Eye (tissue), 1 donor: Measurements from ENCODE around the gene YIF1A.
"Not testable (repeated sequence)": the region's sequence is repeated elsewhere in the genome, so short reads cannot be mapped to it uniquely, and the experiment has no call there.

Experiments
- DNase-seq: peaks from one replicate; pipeline ENCODE4 v3.0.0-alpha.2; 2015

The YIF1A gene

GRCh38 chr11:66310803-66311440, 22.0 kb upstream of the YIF1A start:
- not testable (repeated sequence) for DNase-seq

DNA sequence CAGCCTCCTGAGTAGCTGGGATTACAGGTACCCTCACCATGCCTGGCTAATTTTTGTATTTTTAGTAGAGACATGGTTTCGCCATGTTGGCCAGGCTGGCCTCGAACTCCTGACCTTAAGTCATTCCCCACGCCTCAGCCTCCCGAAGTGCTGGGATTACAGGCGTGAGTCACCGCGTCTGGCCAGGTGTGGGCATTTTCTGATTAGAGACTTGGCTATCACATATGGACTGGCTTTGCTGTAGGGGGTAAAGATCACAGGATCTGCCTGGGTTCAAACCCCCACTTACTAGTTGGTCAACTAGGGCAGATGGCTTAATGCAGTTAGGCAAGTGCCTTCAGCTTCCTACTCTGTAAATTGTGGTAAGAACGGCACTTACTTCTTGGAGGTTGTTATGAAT, 21.4 kb upstream of the YIF1A start:
- DNase-seq: no peak

DNA sequence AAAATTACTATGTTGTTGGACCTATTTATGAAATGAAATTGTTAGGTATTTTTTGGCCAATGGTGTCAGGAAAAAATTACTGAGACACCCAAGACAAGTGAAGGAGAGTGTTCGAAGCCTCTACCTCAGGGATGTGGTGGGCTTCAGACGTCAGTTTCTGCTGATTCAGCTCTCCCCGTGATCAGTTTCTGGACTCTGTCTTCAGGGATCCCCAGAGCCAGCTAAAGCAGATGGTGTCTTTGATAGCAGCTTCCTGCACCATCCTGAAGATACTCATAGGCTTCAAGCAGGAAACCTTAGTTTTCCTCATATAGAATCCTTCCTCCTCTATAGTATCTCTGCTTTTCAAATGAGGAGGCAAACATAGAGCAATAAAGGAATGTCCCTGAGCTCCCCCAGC, 20.5 kb upstream of the YIF1A start:
- no peak for DNase-seq

DNA sequence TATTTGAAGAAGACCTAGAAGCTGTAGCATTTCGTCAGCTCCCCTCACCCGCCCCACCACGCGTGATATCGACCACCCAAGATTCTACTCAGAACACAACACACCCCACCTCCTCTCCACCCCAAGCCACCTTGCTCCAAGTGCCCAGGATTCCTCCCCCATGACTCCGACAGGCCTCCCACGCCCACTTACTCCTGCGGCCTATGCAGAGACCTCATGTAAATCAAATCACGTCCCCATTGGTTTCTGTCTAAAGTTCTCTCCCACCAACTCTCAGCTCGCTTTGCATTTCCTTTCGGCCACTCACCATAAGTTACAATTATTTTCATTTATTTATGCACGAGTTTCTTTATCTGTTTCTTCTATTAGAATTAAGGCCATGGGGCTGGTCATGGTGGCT, 13.7 kb upstream of the YIF1A start:
- no peak for DNase-seq

DNA sequence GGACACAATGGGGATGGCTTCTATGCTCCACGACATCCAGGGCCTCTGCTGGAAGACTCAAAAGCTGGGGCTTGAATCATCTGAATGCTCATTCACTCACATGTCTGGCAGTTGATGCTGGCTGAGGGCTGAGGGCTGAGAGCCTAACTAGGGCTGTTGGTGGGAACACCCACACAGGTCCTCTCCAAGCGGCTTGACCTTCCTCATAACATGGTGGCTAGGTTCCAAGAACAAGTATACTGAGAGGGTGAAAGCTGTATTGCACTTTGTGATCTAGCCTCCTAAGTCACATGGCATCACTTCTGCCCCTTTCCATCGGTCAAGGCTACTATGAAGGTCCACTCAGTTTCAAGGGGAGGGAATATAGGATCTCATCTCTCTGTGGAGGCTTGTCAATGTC, 10.2 kb upstream of the YIF1A start:
- DNase-seq: no peak

DNA sequence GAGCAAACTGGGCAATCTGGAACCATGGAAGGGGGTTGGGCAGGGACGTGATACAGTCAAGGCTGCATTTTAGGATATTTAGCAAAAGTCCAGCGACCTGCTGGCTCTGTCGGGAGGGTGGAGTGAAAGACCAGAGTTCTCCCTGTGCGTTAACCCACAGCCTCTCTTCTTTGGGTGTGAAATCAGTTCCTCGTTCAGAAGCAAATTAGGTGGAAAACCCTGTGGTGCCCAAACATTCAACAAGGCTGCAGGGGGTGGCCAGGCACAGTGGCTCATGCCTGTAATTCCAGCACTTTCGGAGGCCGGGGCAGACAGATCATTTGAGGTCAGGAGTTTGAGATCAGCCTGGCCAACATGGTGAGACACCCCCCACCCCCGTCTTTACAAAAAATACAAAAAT, 8.7 kb upstream of the YIF1A start:
- DNase-seq: no peak

- DNase-seq: no peak
Observed at GRCh38 chr11:66294626-66295620, 6.0 kb upstream of the YIF1A start.

GRCh38 chr11:66293777-66294625, 5.1 kb upstream of the YIF1A start:
- DNase-seq: no peak

- DNase-seq: no peak
Observed at GRCh38 chr11:66293352-66293751, 4.4 kb upstream of the YIF1A start.

DNA sequence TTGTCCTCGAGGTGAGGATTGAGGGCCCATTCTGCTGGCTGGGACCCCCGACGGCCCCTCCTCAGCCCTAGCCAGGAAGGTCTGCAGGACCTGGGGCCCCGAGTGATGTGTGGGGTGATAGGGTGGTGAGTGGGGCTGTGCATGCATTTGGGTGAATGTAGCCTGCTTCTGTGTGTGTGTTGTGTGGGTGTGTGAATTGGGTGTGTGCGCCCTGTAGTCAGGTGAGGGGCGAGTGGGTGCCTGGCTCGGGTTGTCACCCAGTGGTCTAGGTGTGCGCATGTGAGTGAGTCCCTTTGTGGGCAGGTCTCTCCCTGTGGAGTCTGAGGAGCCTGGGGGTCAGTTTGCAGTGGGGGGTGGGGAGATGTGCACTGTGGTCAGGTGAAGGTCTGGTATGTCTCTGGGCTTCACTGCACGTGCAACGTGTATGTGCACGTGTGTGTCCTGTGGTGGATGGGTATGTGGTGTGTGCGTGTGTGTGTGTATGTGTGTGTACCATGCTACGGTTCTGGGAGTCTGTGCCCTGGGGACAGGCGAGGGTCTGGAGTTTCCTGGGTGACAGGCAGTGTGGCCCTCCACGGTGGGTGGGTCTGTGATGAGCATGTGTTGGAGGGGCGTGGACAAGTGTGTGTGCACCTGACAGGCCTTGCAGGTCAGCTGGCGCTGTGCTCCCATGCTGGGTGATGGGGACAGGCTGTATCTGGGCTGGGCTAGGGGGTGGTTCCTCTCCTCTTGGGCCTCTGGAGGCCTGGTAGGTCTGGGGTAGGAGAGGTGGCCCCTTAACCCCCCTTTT, 3.8 kb upstream of the YIF1A start:
- no peak for DNase-seq

- no peak for DNase-seq
Observed at GRCh38 chr11:66291706-66292542, 3.0 kb upstream of the YIF1A start, which contains the start of gene TMEM151A. Gene TMEM151A (plus strand): TSS chr11:66291894. CDS start chr11:66292014, 120 bp downstream.

- DNase-seq: no peak
Observed at GRCh38 chr11:66291303-66291705, 2.4 kb upstream of the YIF1A start.

DNA sequence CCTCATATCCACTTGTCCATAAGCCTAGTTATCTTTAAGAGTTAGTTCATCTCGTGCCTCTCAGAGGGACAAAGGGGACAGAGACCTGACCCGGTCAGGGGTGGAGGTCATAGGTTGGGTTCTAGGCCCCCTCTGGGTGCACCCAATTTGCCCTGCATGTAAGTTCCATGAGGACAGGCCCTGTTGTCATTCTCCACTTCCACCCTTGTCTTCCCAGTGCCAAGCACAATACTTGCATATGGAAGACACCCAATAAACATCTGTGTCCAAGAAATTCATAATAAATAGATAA, 1.3 kb upstream of the YIF1A start:
- DNase-seq: no peak

DNA sequence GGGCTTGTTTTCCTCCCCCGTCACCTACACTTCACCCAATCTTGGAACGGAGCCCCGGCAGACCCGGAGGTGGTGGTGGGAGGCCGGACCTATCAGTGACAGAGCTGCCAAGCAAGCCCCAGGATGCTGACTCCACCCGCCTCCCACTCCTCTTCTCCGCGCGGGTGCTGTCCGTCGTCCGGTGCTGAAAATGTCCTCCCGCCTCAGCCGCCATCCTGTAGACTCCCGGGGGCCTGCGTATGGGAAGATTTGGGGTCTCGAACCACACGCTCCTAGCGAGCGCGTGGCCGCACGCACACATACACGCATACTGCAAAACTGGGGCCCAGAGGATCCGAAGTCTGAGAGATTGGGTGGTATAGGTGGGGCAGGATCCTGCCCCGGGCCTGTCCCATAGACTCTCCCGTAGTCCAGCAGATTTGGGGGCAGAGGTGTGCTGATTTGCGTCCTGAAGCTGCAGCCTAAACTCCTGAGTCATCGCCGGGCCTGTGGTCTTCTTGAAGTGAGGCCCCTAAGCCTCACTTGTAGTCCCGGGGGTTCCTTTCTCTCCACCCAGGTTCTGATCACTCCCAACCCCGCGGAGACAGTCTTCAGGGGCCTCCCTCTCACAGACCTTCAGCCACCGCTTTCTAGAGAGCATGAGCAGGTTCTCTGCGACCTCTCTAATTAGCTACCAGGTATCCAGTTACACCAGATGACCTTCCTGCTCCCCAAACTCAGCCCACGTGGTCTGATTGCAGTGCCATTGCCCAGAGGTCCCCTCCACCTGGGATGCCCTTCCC, 796 bp upstream of the YIF1A start:
- no peak for DNase-seq

DNA sequence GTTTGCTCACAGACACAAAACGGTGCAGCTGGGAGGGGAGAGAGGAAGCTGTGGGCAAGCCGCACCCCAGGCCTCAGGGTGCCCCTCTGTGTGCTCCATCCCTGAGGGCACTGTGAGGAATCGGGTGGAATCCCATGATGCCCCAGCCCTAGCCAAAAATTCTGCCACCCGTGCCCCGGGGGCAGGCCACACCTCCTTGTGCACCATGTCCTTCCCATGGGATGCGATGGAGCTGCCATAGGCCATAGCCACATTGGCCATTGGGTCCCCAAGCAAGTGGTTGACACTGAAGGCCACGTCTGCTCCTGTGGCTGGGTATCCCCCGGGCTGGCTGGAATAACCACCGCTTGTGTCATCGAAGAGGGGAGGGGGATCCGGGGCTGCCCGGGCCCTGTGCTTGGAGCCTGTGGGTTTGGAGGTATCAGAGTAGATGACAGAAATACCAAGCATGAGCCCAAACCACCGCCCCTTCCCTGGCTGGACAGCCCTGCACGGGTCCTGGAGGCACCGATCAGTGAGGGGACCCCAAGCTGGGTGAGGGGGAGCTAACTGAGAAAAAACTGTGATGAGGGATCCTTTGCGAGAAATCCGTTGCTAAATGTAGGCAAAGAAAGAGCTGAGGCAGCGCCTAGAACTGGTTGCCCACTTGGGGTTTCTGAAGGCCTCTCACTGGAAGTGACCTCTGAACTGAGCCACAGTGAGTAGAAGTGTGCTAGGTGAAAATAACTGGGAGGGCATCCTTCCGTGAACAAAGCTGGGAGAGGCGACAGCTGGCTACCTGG, 863 bp downstream of the YIF1A start:
- peak; percentile 70 for DNase-seq

- no peak for DNase-seq
Observed at GRCh38 chr11:66287211-66287888, 1.6 kb downstream of the YIF1A start.

DNA sequence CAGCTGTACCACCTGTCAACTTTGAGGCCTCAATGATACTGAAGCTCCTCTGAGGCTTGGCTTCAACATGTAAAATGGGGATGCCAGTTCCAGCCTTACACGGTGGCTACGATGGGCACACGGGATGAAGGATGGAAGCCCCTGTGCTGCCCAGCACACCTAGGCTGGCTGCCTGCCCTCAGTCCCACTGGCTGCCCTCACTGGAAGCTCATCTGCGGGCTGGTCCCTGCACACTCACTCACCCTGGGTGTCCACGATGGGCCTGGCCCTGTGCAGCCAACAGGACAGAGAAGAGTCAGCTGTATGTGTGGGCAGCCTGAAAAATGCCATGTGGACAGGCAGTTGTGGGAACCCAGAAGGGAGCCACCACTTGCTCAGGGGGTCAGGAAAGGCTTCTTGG, 2.2 kb downstream of the YIF1A start:
- DNase-seq: no peak

GRCh38 chr11:66285250-66285947, 3.5 kb downstream of the YIF1A start:
- DNase-seq: no peak
